Measurements from ENCODE around the gene SEC23IP.

- no peak for TF ChIP-seq CTCF (IDR thresholded peaks at IDR 0.05; ENCODE audit: low read depth, low read length)
- TF ChIP-seq POLR2A (IDR thresholded peaks at IDR 0.05; ENCODE audit: extremely low read depth, insufficient read length): no peak
Measured at GRCh38 chr10:119845656-119846055, 46.9 kb upstream of the SEC23IP start.
